Neural progenitor cell (in vitro differentiated cells): Measurements from ENCODE around the gene ITGA1. TPM values are rescaled to one million over a fixed set of nuclear protein-coding genes. Genes with fewer than 3 reads are reported as not detected.
"Not testable (repeated sequence)": the region's sequence is repeated elsewhere in the genome, so short reads cannot be mapped to it uniquely, and the experiment has no call there.

Experiments
- DNase-seq: peaks from one replicate; pipeline ENCODE4 v3.0.0-alpha.2; 2016; ENCODE audit warnings: low spot score
- H2AFZ ChIP-seq: fragments of 200-600 bp; sonication (generic); replicated peaks from 2 replicates; pipeline ENCODE4 v1.6.1; 2016; ENCODE audit warnings: antibody characterized with exemption
- H3F3A ChIP-seq: fragments of 200-600 bp; sonication (generic); 2 replicates; pipeline ENCODE4 v1.6.1; 2016; ENCODE audit warnings: antibody characterized with exemption, low read depth
- H3K27ac ChIP-seq: fragments of 200-600 bp; sonication (generic); 2 replicates; pipeline ENCODE4 v1.5.1; 2016; ENCODE audit warnings: mild to moderate bottlenecking
- H3K27me3 ChIP-seq: fragments of 200-600 bp; sonication (generic); 2 replicates; pipeline ENCODE4 v1.6.1; 2016; ENCODE audit warnings: mild to moderate bottlenecking, moderate library complexity
- H3K36me3 ChIP-seq: fragments of 200-600 bp; sonication (generic); 2 replicates; pipeline ENCODE4 v1.5.1; 2016
- H3K4me1 ChIP-seq: fragments of 200-600 bp; sonication (generic); 2 replicates; pipeline ENCODE4 v1.6.1; 2016; ENCODE audit warnings: mixed run types
- H3K4me2 ChIP-seq: fragments of 200-600 bp; sonication (generic); 2 replicates; pipeline ENCODE4 v1.6.1; 2016
- H3K4me3 ChIP-seq: fragments of 200-600 bp; sonication (generic); 2 replicates; pipeline ENCODE4 v1.5.1; 2016
- H3K79me2 ChIP-seq: fragments of 200-600 bp; sonication (generic); 2 replicates; pipeline ENCODE4 v1.6.1; 2016; ENCODE audit warnings: low read depth
- H3K9ac ChIP-seq: fragments of 200-600 bp; sonication (generic); 2 replicates; pipeline ENCODE4 v1.6.1; 2016
- H3K9me3 ChIP-seq: fragments of 200-600 bp; sonication (generic); 2 replicates; pipeline ENCODE4 v1.5.1; 2016; ENCODE audit warnings: low read depth
- H4K20me1 ChIP-seq: fragments of 200-600 bp; sonication (generic); 2 replicates; pipeline ENCODE4 v1.6.1; 2016; ENCODE audit warnings: low read depth
- H3K27ac Mint-ChIP-seq: 3 replicates; pipeline ENCODE4 v1.8.0; 2021; ENCODE audit warnings: mixed read lengths
- H3K27me3 Mint-ChIP-seq: 2 replicates; pipeline ENCODE4 v1.8.0; 2022; ENCODE audit warnings: low read depth, mild to moderate bottlenecking, inconsistent platforms, moderate library complexity, mixed read lengths; ENCODE audit not compliant: insufficient read depth
- H3K36me3 Mint-ChIP-seq: 3 replicates; pipeline ENCODE4 v1.8.0; 2021; ENCODE audit warnings: mixed read lengths
- H3K4me1 Mint-ChIP-seq: 3 replicates; pipeline ENCODE4 v1.8.0; 2021; ENCODE audit warnings: mixed read lengths
- H3K4me3 Mint-ChIP-seq: 3 replicates; pipeline ENCODE4 v1.8.0; 2021; ENCODE audit warnings: mild to moderate bottlenecking, moderate library complexity, mixed read lengths
- H3K9me3 Mint-ChIP-seq: 3 replicates; pipeline ENCODE4 v1.8.0; 2020; ENCODE audit warnings: mixed read lengths
- CTCF ChIP-seq: fragments of 200-600 bp; sonication (generic); IDR thresholded peaks from 2 replicates; pipeline ENCODE4 v1.5.1; 2017; ENCODE audit warnings: antibody characterized with exemption, mild to moderate bottlenecking
- EZH2 ChIP-seq: fragments of 200-600 bp; sonication (generic); IDR thresholded peaks from 2 replicates; pipeline ENCODE4 v1.6.1; 2017; ENCODE audit warnings: antibody characterized with exemption, mild to moderate bottlenecking, moderate library complexity
- EZH2phosphoT487 ChIP-seq: fragments of 200-600 bp; sonication (generic); IDR thresholded peaks from 2 replicates; pipeline ENCODE4 v1.6.1; 2017; ENCODE audit warnings: antibody characterized with exemption
- total RNA-seq: library from RNA; depleted of rRNA; stranded (reverse); fragments of >200 nt; gene quantifications from 2 replicates; pipeline ENCODE4 v1.2.3, GENCODE V29; 2015; ENCODE audit warnings: low replicate concordance

The ITGA1 gene
- total RNA-seq, 1 donor from 2014 or later, result 2.2 TPM

GRCh38 chr5:52863715-52864290 is 76.1 kb downstream of the ITGA1 start:
- Mint-ChIP-seq H3K4me1 (peaks cover 7% of the 10 kb centered on the region), H3K27ac (no peak overlapping the region), H3K36me3 (no peaks in the 10 kb centered on the region), H3K9me3 (no peaks in the 10 kb centered on the region), H3K27me3 (no peaks in the 10 kb centered on the region), H3K4me3 (no peak overlapping the region)
- TF ChIP-seq EZH2 (no peak), CTCF (no peak), EZH2phosphoT487 (no peak)
- H3K9me3 ChIP-seq, result no peaks in the 10 kb centered on the region
- DNase-seq, result no peak
- H3K27me3 ChIP-seq, result no peaks in the 10 kb centered on the region
- H4K20me1 ChIP-seq, result no peaks in the 10 kb centered on the region
- no peak overlapping the region for H3K4me3 ChIP-seq
- H3K36me3 ChIP-seq, result no peaks in the 10 kb centered on the region
- H3K9ac ChIP-seq, result no peak overlapping the region
- H3K4me1 ChIP-seq, result no peaks in the 10 kb centered on the region
- H3F3A ChIP-seq, result no peaks in the 10 kb centered on the region
- no peak overlapping the region for H2AFZ ChIP-seq
- H3K27ac ChIP-seq, result no peak overlapping the region
- no peaks in the 10 kb centered on the region for H3K79me2 ChIP-seq
- H3K4me2 ChIP-seq, result no peak overlapping the region

GRCh38 chr5:52864371-52864770 is 76.7 kb downstream of the ITGA1 start:
- Mint-ChIP-seq H3K4me1 (peaks cover 7% of the 10 kb centered on the region), H3K4me3 (no peak overlapping the region), H3K27ac (no peak overlapping the region), H3K36me3 (no peaks in the 10 kb centered on the region), H3K27me3 (no peaks in the 10 kb centered on the region), H3K9me3 (no peaks in the 10 kb centered on the region)
- TF ChIP-seq CTCF (no peak), EZH2phosphoT487 (no peak), EZH2 (no peak)
- no peak for DNase-seq
- Histone ChIP-seq H3K9me3 (no peaks in the 10 kb centered on the region), H3K27me3 (no peaks in the 10 kb centered on the region), H3F3A (no peaks in the 10 kb centered on the region), H4K20me1 (no peaks in the 10 kb centered on the region), H3K36me3 (no peaks in the 10 kb centered on the region), H3K27ac (no peak overlapping the region), H3K9ac (no peak overlapping the region), H3K79me2 (no peaks in the 10 kb centered on the region), H2AFZ (no peak overlapping the region), H3K4me1 (no peaks in the 10 kb centered on the region), H3K4me3 (no peak overlapping the region), H3K4me2 (no peak overlapping the region)

GRCh38 chr5:52864884-52865283 is 77.2 kb downstream of the ITGA1 start:
- H3K27ac ChIP-seq, result no peak overlapping the region
- no peak overlapping the region for H3K27ac Mint-ChIP-seq
- no peak overlapping the region for H3K4me3 ChIP-seq
- DNase-seq, result no peak
- no peak overlapping the region for H3K9ac ChIP-seq
- no peaks in the 10 kb centered on the region for H3K9me3 ChIP-seq
- H2AFZ ChIP-seq, result no peak overlapping the region
- no peaks in the 10 kb centered on the region for H3K36me3 ChIP-seq
- H3K4me2 ChIP-seq, result no peak overlapping the region
- H3K36me3 Mint-ChIP-seq, result no peaks in the 10 kb centered on the region
- no peaks in the 10 kb centered on the region for H3F3A ChIP-seq
- H3K79me2 ChIP-seq, result no peaks in the 10 kb centered on the region
- no peaks in the 10 kb centered on the region for H3K4me1 ChIP-seq
- H3K4me1 Mint-ChIP-seq, result peaks cover 3% of the 10 kb centered on the region
- H3K27me3 ChIP-seq, result no peaks in the 10 kb centered on the region
- H3K9me3 Mint-ChIP-seq, result no peaks in the 10 kb centered on the region
- no peaks in the 10 kb centered on the region for H3K27me3 Mint-ChIP-seq
- no peak overlapping the region for H3K4me3 Mint-ChIP-seq
- no peaks in the 10 kb centered on the region for H4K20me1 ChIP-seq
- no peak for TF ChIP-seq CTCF
- TF ChIP-seq EZH2phosphoT487, result no peak
- TF ChIP-seq EZH2, result no peak

GRCh38 chr5:52865991-52866390 is 78.3 kb downstream of the ITGA1 start:
- not testable (repeated sequence) for H3K9ac ChIP-seq, H3K9me3 ChIP-seq, H3K27ac ChIP-seq, H3K27me3 Mint-ChIP-seq, H3K4me1 ChIP-seq, H3K36me3 Mint-ChIP-seq, H3K36me3 ChIP-seq, H3K27me3 ChIP-seq, H3K79me2 ChIP-seq, H3K9me3 Mint-ChIP-seq, H3K4me3 ChIP-seq, H3K4me2 ChIP-seq, H4K20me1 ChIP-seq, H2AFZ ChIP-seq, H3K27ac Mint-ChIP-seq, H3K4me3 Mint-ChIP-seq, DNase-seq, H3F3A ChIP-seq
- peaks cover 11% of the 10 kb centered on the region for H3K4me1 Mint-ChIP-seq
